NCI-H187 (cell line): ENCODE results near the gene NCCRP1.

Experiments used
- DNase-seq, 2 experiments: peaks; one replicate each; lab custom pipeline; 2025; lab: John Stamatoyannopoulos, UW

NCCRP1 gene

GRCh38 chr19:39180749-39181148, 16.0 kb upstream of the NCCRP1 start:
- no peak for DNase-seq

- no peak for DNase-seq
Measured at GRCh38 chr19:39181500-39182173, 15.1 kb upstream of the NCCRP1 start.

GRCh38 chr19:39182174-39182505, 14.6 kb upstream of the NCCRP1 start:
- no peak for DNase-seq

GRCh38 chr19:39183104-39183503, 13.7 kb upstream of the NCCRP1 start:
- no peak for DNase-seq

- DNase-seq, result no peak
Measured at GRCh38 chr19:39186391-39186790, 10.4 kb upstream of the NCCRP1 start.

- no peak for DNase-seq
Measured at GRCh38 chr19:39187552-39187943, 9.2 kb upstream of the NCCRP1 start.

- no peak for DNase-seq
Measured at GRCh38 chr19:39188960-39189359, 7.8 kb upstream of the NCCRP1 start.

- DNase-seq, result no peak
Measured at GRCh38 chr19:39190768-39191167, 6.0 kb upstream of the NCCRP1 start.

GRCh38 chr19:39192846-39193245, 3.9 kb upstream of the NCCRP1 start:
- DNase-seq, result no peak

- no peak for DNase-seq
Measured at GRCh38 chr19:39193803-39194202, 3.0 kb upstream of the NCCRP1 start.

GRCh38 chr19:39194832-39195542, 1.8 kb upstream of the NCCRP1 start:
- DNase-seq, result no peak

GRCh38 chr19:39195755-39196154, 1.0 kb upstream of the NCCRP1 start:
- DNase-seq, result no peak

GRCh38 chr19:39196320-39196719, 444 bp upstream of the NCCRP1 start:
- no peak for DNase-seq

GRCh38 chr19:39197808-39198207, 1.0 kb downstream of the NCCRP1 start:
- DNase-seq, result no peak

- DNase-seq, result no peak
Measured at GRCh38 chr19:39199025-39199424, 2.3 kb downstream of the NCCRP1 start.

- DNase-seq, result no peak
Measured at GRCh38 chr19:39200066-39200802, 3.5 kb downstream of the NCCRP1 start.

GRCh38 chr19:39200803-39201115, 4.0 kb downstream of the NCCRP1 start:
- no peak for DNase-seq

GRCh38 chr19:39202998-39203355, 6.2 kb downstream of the NCCRP1 start:
- no peak for DNase-seq

GRCh38 chr19:39203372-39204341, 6.9 kb downstream of the NCCRP1 start, which contains the start of gene SYCN:
TSS of gene SYCN (minus strand) at chr19:39204263. CDS start at chr19:39204254, 9 bp downstream.
- no peak for DNase-seq

- DNase-seq, result no peak
Measured at GRCh38 chr19:39205449-39205764, 8.6 kb downstream of the NCCRP1 start.

- DNase-seq, result no peak
Measured at GRCh38 chr19:39206122-39206521, 9.4 kb downstream of the NCCRP1 start.

- no peak for DNase-seq
Measured at GRCh38 chr19:39207293-39207836, 10.6 kb downstream of the NCCRP1 start.
